ENCODE results near the gene GSG1L2.

GSG1L2 gene

DNA sequence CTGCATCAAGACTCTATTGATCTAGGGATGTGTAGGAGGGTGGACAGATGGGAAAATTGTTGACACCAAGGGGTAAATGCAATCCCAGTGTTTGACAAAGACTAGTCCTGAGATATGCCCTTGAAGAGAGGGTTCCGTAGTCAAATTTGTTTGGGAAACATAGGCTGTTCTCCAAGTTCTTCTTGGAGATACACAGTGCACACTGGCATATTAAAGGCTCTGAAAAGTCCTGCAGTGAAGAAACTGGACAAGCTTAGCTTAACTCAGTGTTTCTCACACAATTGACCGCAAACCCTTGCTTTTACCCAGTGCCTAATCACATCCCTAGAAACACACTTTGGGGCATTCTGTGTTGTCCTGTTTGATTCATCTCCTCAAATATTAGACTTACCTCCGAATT, 41.3 kb downstream of the GSG1L2 start:
- H3K4ac ChIP-seq (ENCODE audit: low read depth in 1 of 2, low read length in 2 of 2), result no peak overlapping the region
- no peak overlapping the region for H3K4me3 ChIP-seq (ENCODE audit: insufficient read depth in 1 of 2, low read depth in 1 of 2, low read length in 2 of 2)
- H2AFZ ChIP-seq (ENCODE audit: low read depth, low read length), result no peak overlapping the region
- no peaks in the 10 kb centered on the region for H3K4me1 ChIP-seq (ENCODE audit: control insufficient read depth, insufficient read depth, low read depth, low read length)
- H3K27me3 ChIP-seq (ENCODE audit: control insufficient read depth in 1 of 2, insufficient read depth in 1 of 2, low read length in 2 of 2), result peaks cover 3 to 29% of the 10 kb centered on the region in 2 experiments
- no peak overlapping the region for H2BK12ac ChIP-seq (ENCODE audit: low read length in 2 of 2)
- no peak for DNase-seq
- H2BK15ac ChIP-seq (ENCODE audit: low read depth, poor library complexity, severe bottlenecking), result no peak overlapping the region
- no peak overlapping the region for H2BK120ac ChIP-seq (ENCODE audit: low read depth, low read length)
- no peak overlapping the region for H3K23ac ChIP-seq (ENCODE audit: low read length in 2 of 2)
- H3K14ac ChIP-seq (ENCODE audit: low read length in 2 of 2), result no peak overlapping the region
- no peaks in the 10 kb centered on the region for H3K9me3 ChIP-seq (ENCODE audit: control insufficient read depth, low read length)
- no peak overlapping the region for H3K27ac ChIP-seq (ENCODE audit: low read length, poor library complexity, severe bottlenecking)
- no peak overlapping the region for H3K9ac ChIP-seq (ENCODE audit: low read length)
- no peak overlapping the region for H2BK5ac ChIP-seq (ENCODE audit: low read depth, low read length, poor library complexity, severe bottlenecking)
- no peak overlapping the region for H2AK5ac ChIP-seq (ENCODE audit: low read length, severe bottlenecking)
- no peaks in the 10 kb centered on the region for H3K36me3 ChIP-seq (ENCODE audit: control insufficient read depth in 1 of 2, insufficient read depth in 2 of 2, low read depth in 1 of 2, low read length in 2 of 2)
- H4K91ac ChIP-seq (ENCODE audit: low read length), result no peak overlapping the region
- H3K79me1 ChIP-seq (replicated peaks; ENCODE audit: low read length, poor library complexity, severe bottlenecking), result no peaks in the 10 kb centered on the region
- H3K18ac ChIP-seq (ENCODE audit: low read depth in 1 of 2, low read length in 2 of 2), result no peak overlapping the region
- WGBS, result 91% methylated on average over 3 of the region's 3 CpGs
- H3K4me2 ChIP-seq (ENCODE audit: low read length, poor library complexity, severe bottlenecking), result no peak overlapping the region
- no peak overlapping the region for H4K8ac ChIP-seq (ENCODE audit: low read length)

DNA sequence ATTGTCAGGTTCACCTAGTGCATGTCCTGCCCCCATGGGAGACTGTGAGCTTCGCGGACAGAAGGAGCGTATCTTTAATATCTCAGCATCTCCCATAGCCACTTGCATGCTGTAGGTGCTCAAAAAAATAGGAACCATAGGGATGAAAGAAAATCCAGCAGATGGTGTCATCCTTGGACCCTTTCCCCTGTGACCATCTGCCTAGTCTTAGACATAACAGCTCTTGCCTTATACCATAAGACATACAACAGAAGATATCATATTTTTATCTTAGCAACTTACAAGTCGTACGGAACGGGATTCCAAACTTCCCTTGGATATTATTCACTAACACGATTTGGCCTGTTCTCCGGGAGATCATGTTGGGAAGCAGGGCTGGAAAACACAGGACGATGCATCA, 45.0 kb downstream of the GSG1L2 start:
- H3K79me1 ChIP-seq (replicated peaks; ENCODE audit: low read length, poor library complexity, severe bottlenecking), result no peaks in the 10 kb centered on the region
- no peak overlapping the region for H2AFZ ChIP-seq (ENCODE audit: low read depth, low read length)
- H3K27ac ChIP-seq (ENCODE audit: low read length, poor library complexity, severe bottlenecking), result no peak overlapping the region
- H2BK120ac ChIP-seq (ENCODE audit: low read depth, low read length), result no peak overlapping the region
- no peak overlapping the region for H3K14ac ChIP-seq (ENCODE audit: low read length in 2 of 2)
- no peak overlapping the region for H3K9ac ChIP-seq (ENCODE audit: low read length)
- WGBS, result 94% methylated on average over 8 of the region's 9 CpGs
- no peaks in the 10 kb centered on the region for H3K9me3 ChIP-seq (ENCODE audit: control insufficient read depth, low read length)
- H3K23ac ChIP-seq (ENCODE audit: low read length in 2 of 2), result no peak overlapping the region
- peaks cover 5 to 17% of the 10 kb centered on the region in 2 experiments for H3K27me3 ChIP-seq (ENCODE audit: control insufficient read depth in 1 of 2, insufficient read depth in 1 of 2, low read length in 2 of 2)
- H3K4me1 ChIP-seq (ENCODE audit: control insufficient read depth, insufficient read depth, low read depth, low read length), result no peaks in the 10 kb centered on the region
- no peak for DNase-seq
- H2BK5ac ChIP-seq (ENCODE audit: low read depth, low read length, poor library complexity, severe bottlenecking), result no peak overlapping the region
- no peak overlapping the region for H4K8ac ChIP-seq (ENCODE audit: low read length)
- no peak overlapping the region for H2AK5ac ChIP-seq (ENCODE audit: low read length, severe bottlenecking)
- H3K4me3 ChIP-seq (ENCODE audit: insufficient read depth in 1 of 2, low read depth in 1 of 2, low read length in 2 of 2), result no peak overlapping the region
- H4K91ac ChIP-seq (ENCODE audit: low read length), result no peak overlapping the region
- no peak overlapping the region for H2BK15ac ChIP-seq (ENCODE audit: low read depth, poor library complexity, severe bottlenecking)
- H3K4ac ChIP-seq (ENCODE audit: low read depth in 1 of 2, low read length in 2 of 2), result no peak overlapping the region
- no peak overlapping the region for H3K18ac ChIP-seq (ENCODE audit: low read depth in 1 of 2, low read length in 2 of 2)
- H3K36me3 ChIP-seq (ENCODE audit: control insufficient read depth in 1 of 2, insufficient read depth in 2 of 2, low read depth in 1 of 2, low read length in 2 of 2), result no peaks in the 10 kb centered on the region
- H3K4me2 ChIP-seq (ENCODE audit: low read length, poor library complexity, severe bottlenecking), result no peak overlapping the region
- H2BK12ac ChIP-seq (ENCODE audit: low read length in 2 of 2), result no peak overlapping the region

GRCh38 chr17:9772658-9773057, 49.2 kb downstream of the GSG1L2 start:
- Histone ChIP-seq H3K79me1 (replicated peaks; ENCODE audit: low read length, poor library complexity, severe bottlenecking) (no peaks in the 10 kb centered on the region), H3K4ac (ENCODE audit: low read depth in 1 of 2, low read length in 2 of 2) (no peak overlapping the region), H4K8ac (ENCODE audit: low read length) (no peak overlapping the region), H2BK12ac (ENCODE audit: low read length in 2 of 2) (no peak overlapping the region), H4K91ac (ENCODE audit: low read length) (no peak overlapping the region), H3K27ac (ENCODE audit: low read length, poor library complexity, severe bottlenecking) (no peak overlapping the region), H3K14ac (ENCODE audit: low read length in 2 of 2) (peak overlapping the region in 1 of 2 experiments; percentile 26), H2AK5ac (ENCODE audit: low read length, severe bottlenecking) (no peak overlapping the region), H3K9ac (ENCODE audit: low read length) (no peak overlapping the region), H2BK120ac (ENCODE audit: low read depth, low read length) (no peak overlapping the region), H2BK15ac (ENCODE audit: low read depth, poor library complexity, severe bottlenecking) (no peak overlapping the region), H3K4me2 (ENCODE audit: low read length, poor library complexity, severe bottlenecking) (no peak overlapping the region), H3K4me1 (ENCODE audit: control insufficient read depth, insufficient read depth, low read depth, low read length) (no peaks in the 10 kb centered on the region), H2BK5ac (ENCODE audit: low read depth, low read length, poor library complexity, severe bottlenecking) (no peak overlapping the region), H3K23ac (ENCODE audit: low read length in 2 of 2) (no peak overlapping the region), H3K27me3 (ENCODE audit: control insufficient read depth in 1 of 2, insufficient read depth in 1 of 2, low read length in 2 of 2) (peaks cover 5 to 9% of the 10 kb centered on the region in 2 experiments), H3K18ac (ENCODE audit: low read depth in 1 of 2, low read length in 2 of 2) (no peak overlapping the region), H3K4me3 (ENCODE audit: insufficient read depth in 1 of 2, low read depth in 1 of 2, low read length in 2 of 2) (no peak overlapping the region), H2AFZ (ENCODE audit: low read depth, low read length) (no peak overlapping the region), H3K9me3 (ENCODE audit: control insufficient read depth, low read length) (no peaks in the 10 kb centered on the region), H3K36me3 (ENCODE audit: control insufficient read depth in 1 of 2, insufficient read depth in 2 of 2, low read depth in 1 of 2, low read length in 2 of 2) (no peaks in the 10 kb centered on the region)
- no peak for DNase-seq
- 93% methylated on average over 17 of the region's 19 CpGs for WGBS

GRCh38 chr17:9771465-9771864, 50.4 kb downstream of the GSG1L2 start:
- no peak for DNase-seq
- Histone ChIP-seq H2BK120ac (ENCODE audit: low read depth, low read length) (no peak overlapping the region), H3K9ac (ENCODE audit: low read length) (no peak overlapping the region), H3K14ac (ENCODE audit: low read length in 2 of 2) (no peak overlapping the region), H3K27me3 (ENCODE audit: control insufficient read depth in 1 of 2, insufficient read depth in 1 of 2, low read length in 2 of 2) (peaks cover 13 to 19% of the 10 kb centered on the region in 2 experiments), H3K4me3 (ENCODE audit: insufficient read depth in 1 of 2, low read depth in 1 of 2, low read length in 2 of 2) (no peak overlapping the region), H3K9me3 (ENCODE audit: control insufficient read depth, low read length) (no peaks in the 10 kb centered on the region), H3K4me1 (ENCODE audit: control insufficient read depth, insufficient read depth, low read depth, low read length) (no peaks in the 10 kb centered on the region), H3K23ac (ENCODE audit: low read length in 2 of 2) (no peak overlapping the region), H2BK12ac (ENCODE audit: low read length in 2 of 2) (no peak overlapping the region), H2BK5ac (ENCODE audit: low read depth, low read length, poor library complexity, severe bottlenecking) (no peak overlapping the region), H3K4me2 (ENCODE audit: low read length, poor library complexity, severe bottlenecking) (no peak overlapping the region), H3K18ac (ENCODE audit: low read depth in 1 of 2, low read length in 2 of 2) (no peak overlapping the region), H4K91ac (ENCODE audit: low read length) (no peak overlapping the region), H3K4ac (ENCODE audit: low read depth in 1 of 2, low read length in 2 of 2) (no peak overlapping the region), H3K36me3 (ENCODE audit: control insufficient read depth in 1 of 2, insufficient read depth in 2 of 2, low read depth in 1 of 2, low read length in 2 of 2) (no peaks in the 10 kb centered on the region), H3K79me1 (replicated peaks; ENCODE audit: low read length, poor library complexity, severe bottlenecking) (no peaks in the 10 kb centered on the region), H3K27ac (ENCODE audit: low read length, poor library complexity, severe bottlenecking) (no peak overlapping the region), H2BK15ac (ENCODE audit: low read depth, poor library complexity, severe bottlenecking) (no peak overlapping the region), H2AK5ac (ENCODE audit: low read length, severe bottlenecking) (no peak overlapping the region), H2AFZ (ENCODE audit: low read depth, low read length) (no peak overlapping the region), H4K8ac (ENCODE audit: low read length) (no peak overlapping the region)
- WGBS, result 94% methylated on average over 27 of the region's 27 CpGs

Data from mesenchymal stem cell (in vitro differentiated cells and primary cell).